ENCODE data around the gene OR1B1.

DNA sequence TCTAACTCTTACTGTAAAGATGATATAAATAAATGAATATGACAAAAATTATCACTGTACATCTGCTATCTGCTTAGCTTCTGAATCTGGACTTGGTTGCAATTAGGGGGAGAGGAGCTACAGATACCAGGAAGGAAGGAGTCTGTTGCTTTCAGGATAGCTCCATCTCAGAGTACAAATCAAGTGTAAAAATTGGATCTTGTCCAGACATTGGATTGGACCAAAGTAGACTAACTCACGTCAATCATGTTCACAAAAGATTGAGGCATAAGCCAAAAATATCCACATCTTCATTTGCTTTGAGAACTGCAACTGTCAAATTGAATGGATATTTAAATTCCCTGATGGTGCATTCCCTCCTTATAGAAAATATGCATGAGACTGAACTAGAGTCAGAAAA, 51.7 kb downstream of the OR1B1 start:
- TF ChIP-seq, protein P1, sequence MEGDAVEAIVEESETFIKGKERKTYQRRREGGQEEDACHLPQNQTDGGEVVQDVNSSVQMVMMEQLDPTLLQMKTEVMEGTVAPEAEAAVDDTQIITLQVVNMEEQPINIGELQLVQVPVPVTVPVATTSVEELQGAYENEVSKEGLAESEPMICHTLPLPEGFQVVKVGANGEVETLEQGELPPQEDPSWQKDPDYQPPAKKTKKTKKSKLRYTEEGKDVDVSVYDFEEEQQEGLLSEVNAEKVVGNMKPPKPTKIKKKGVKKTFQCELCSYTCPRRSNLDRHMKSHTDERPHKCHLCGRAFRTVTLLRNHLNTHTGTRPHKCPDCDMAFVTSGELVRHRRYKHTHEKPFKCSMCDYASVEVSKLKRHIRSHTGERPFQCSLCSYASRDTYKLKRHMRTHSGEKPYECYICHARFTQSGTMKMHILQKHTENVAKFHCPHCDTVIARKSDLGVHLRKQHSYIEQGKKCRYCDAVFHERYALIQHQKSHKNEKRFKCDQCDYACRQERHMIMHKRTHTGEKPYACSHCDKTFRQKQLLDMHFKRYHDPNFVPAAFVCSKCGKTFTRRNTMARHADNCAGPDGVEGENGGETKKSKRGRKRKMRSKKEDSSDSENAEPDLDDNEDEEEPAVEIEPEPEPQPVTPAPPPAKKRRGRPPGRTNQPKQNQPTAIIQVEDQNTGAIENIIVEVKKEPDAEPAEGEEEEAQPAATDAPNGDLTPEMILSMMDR (IDR thresholded peaks at IDR 0.05), result no peak
- no peak for TF ChIP-seq EP300 (IDR thresholded peaks at IDR 0.05; ENCODE audit: borderline replicate concordance in 1 of 2, low read depth in 1 of 2, low read length in 1 of 2)

Data from SK-N-SH (cell line).